ENCODE results near the gene CYP24A1. TPM values are rescaled to one million over a fixed set of nuclear protein-coding genes. Genes with fewer than 3 reads are reported as not detected.

The CYP24A1 gene
- total RNA-seq, 2 donors from 2014 or later, result 0.13 TPM; not detected in 1

GRCh38 chr20:54180931-54181330 lies 7.1 kb upstream of the CYP24A1 start:
- no peak overlapping the region for H3K4me3 Mint-ChIP-seq
- H3K27me3 Mint-ChIP-seq (ENCODE audit: insufficient read depth), result peaks cover 16% of the 10 kb centered on the region
- no peaks in the 10 kb centered on the region for H3K4me1 Mint-ChIP-seq
- H3K27ac Mint-ChIP-seq, result no peak overlapping the region
- Histone ChIP-seq H3K36me3 (ENCODE audit: control insufficient read depth, insufficient read depth, low read length) (no peaks in the 10 kb centered on the region), H3K27ac (ENCODE audit: low read depth, low read length) (no peak overlapping the region), H3K27me3 (ENCODE audit: control insufficient read depth, insufficient read depth, low read length, poor library complexity, severe bottlenecking) (peaks cover 11% of the 10 kb centered on the region), H3K9me3 (ENCODE audit: control insufficient read depth, low read length) (no peaks in the 10 kb centered on the region), H3K4me1 (ENCODE audit: control insufficient read depth, insufficient read depth, low read length) (no peaks in the 10 kb centered on the region), H3K9ac (ENCODE audit: extremely low read depth, low read length, poor library complexity, severe bottlenecking) (no peak overlapping the region), H3K4me3 (ENCODE audit: low read length) (no peak overlapping the region)
- WGBS, 2 experiments (ENCODE audit: insufficient coverage in 1 of 2, insufficient read length in 1 of 2), result 83% methylated on average over 1 of the region's 1 CpG; no CpG with 5 or more reads in 1 of the 2 experiments
- no peaks in the 10 kb centered on the region for H3K36me3 Mint-ChIP-seq (ENCODE audit: low read depth)
- no peaks in the 10 kb centered on the region for H3K9me3 Mint-ChIP-seq
- no peak for DNase-seq
- TF ChIP-seq CTCF (conservative IDR thresholded peaks at IDR 0.05), result no peak

DNA sequence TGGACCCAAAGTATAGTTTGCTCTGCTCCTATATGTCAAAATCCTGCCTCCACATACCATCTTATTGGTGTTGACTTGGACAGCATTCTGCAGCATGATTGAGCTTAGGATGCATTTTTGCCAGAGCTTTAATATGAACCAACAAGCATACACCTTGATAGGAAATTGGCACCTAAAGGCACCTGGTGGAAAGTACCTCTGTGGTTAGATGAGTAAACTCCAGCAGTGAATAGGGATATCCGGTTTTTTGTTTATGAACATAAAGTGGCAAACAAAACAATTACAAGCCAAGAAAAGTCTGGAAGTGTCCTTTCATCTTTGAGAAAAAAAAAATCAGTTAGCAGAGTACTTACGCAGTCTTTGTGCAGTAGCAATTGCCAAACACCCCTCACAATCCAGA lies 6.2 kb upstream of the CYP24A1 start:
- peaks cover 21% of the 10 kb centered on the region for H3K27me3 ChIP-seq (ENCODE audit: control insufficient read depth, insufficient read depth, low read length, poor library complexity, severe bottlenecking)

GRCh38 chr20:54178256-54178655 lies 4.5 kb upstream of the CYP24A1 start:
- Histone ChIP-seq H3K27me3 (ENCODE audit: control insufficient read depth, insufficient read depth, low read length, poor library complexity, severe bottlenecking) (peaks cover 38% of the 10 kb centered on the region), H3K4me1 (ENCODE audit: control insufficient read depth, insufficient read depth, low read length) (peaks cover 3% of the 10 kb centered on the region), H3K4me3 (ENCODE audit: low read length) (no peak overlapping the region), H3K27ac (ENCODE audit: low read depth, low read length) (no peak overlapping the region), H3K9me3 (ENCODE audit: control insufficient read depth, low read length) (no peaks in the 10 kb centered on the region), H3K36me3 (ENCODE audit: control insufficient read depth, insufficient read depth, low read length) (no peaks in the 10 kb centered on the region), H3K9ac (ENCODE audit: extremely low read depth, low read length, poor library complexity, severe bottlenecking) (no peak overlapping the region)
- no peak overlapping the region for H3K4me3 Mint-ChIP-seq
- no peaks in the 10 kb centered on the region for H3K36me3 Mint-ChIP-seq (ENCODE audit: low read depth)
- no peak overlapping the region for H3K27ac Mint-ChIP-seq
- peaks cover 8% of the 10 kb centered on the region for H3K4me1 Mint-ChIP-seq
- peaks cover 35% of the 10 kb centered on the region for H3K27me3 Mint-ChIP-seq (ENCODE audit: insufficient read depth)
- DNase-seq, result no peak
- no peaks in the 10 kb centered on the region for H3K9me3 Mint-ChIP-seq
- 89 to 100% methylated on average over 2 of the region's 2 CpGs for WGBS, 2 experiments (ENCODE audit: insufficient coverage in 1 of 2, insufficient read length in 1 of 2)
- TF ChIP-seq CTCF (conservative IDR thresholded peaks at IDR 0.05), result no peak

More for the DNA sequence above, 6.2 kb upstream of the CYP24A1 start:
- Histone ChIP-seq H3K4me3 (ENCODE audit: low read length) (no peak overlapping the region), H3K27ac (ENCODE audit: low read depth, low read length) (no peak overlapping the region), H3K36me3 (ENCODE audit: control insufficient read depth, insufficient read depth, low read length) (no peaks in the 10 kb centered on the region), H3K9me3 (ENCODE audit: control insufficient read depth, low read length) (no peaks in the 10 kb centered on the region), H3K4me1 (ENCODE audit: control insufficient read depth, insufficient read depth, low read length) (peaks cover under 1% of the 10 kb centered on the region), H3K9ac (ENCODE audit: extremely low read depth, low read length, poor library complexity, severe bottlenecking) (no peak overlapping the region)
- DNase-seq, result no peak
- 60 to 100% methylated on average over 1 to 2 of the region's 2 CpGs for WGBS, 2 experiments (ENCODE audit: insufficient coverage in 1 of 2, insufficient read length in 1 of 2)
- TF ChIP-seq CTCF (conservative IDR thresholded peaks at IDR 0.05), result no peak
- peaks cover under 1% of the 10 kb centered on the region for H3K4me1 Mint-ChIP-seq
- H3K4me3 Mint-ChIP-seq, result no peak overlapping the region
- H3K27ac Mint-ChIP-seq, result no peak overlapping the region
- peaks cover 21% of the 10 kb centered on the region for H3K27me3 Mint-ChIP-seq (ENCODE audit: insufficient read depth)
- no peaks in the 10 kb centered on the region for H3K36me3 Mint-ChIP-seq (ENCODE audit: low read depth)
- no peaks in the 10 kb centered on the region for H3K9me3 Mint-ChIP-seq
